HEK293T (cell line): ENCODE results near the gene CLTA.

Experiments used
- CTCF ChIA-PET: fragments of 350-600 bp; formaldehyde crosslinking; extraction: SDS; loops from one replicate; lab custom pipeline; 2021; ENCODE audit warnings: antibody characterized with exemption, inconsistent platforms; lab: Yijun Ruan, JAX
- POLR2A ChIA-PET: fragments of 350-600 bp; formaldehyde crosslinking; extraction: SDS; loops from one replicate; lab custom pipeline; 2020; ENCODE audit warnings: antibody characterized with exemption, inconsistent platforms; lab: Yijun Ruan, JAX
- DNase-seq: peaks from one replicate; pipeline ENCODE4 v3.0.0; 2012; ENCODE audit warnings: mixed read lengths; ENCODE audit errors: extremely low spot score
- ARNT ChIP-seq: fragments of 450-650 bp; IDR thresholded peaks from 2 replicates; pipeline ENCODE4 v1.6.1; 2017; ENCODE audit warnings: mild to moderate bottlenecking
- BHLHE40 ChIP-seq: fragments of 450-650 bp; IDR thresholded peaks from 2 replicates; pipeline ENCODE4 v1.6.1; 2016; ENCODE audit warnings: mild to moderate bottlenecking, moderate library complexity, borderline replicate concordance
- CTBP1 ChIP-seq: fragments of 450-650 bp; IDR thresholded peaks from 2 replicates; pipeline ENCODE4 v1.6.1; 2016; ENCODE audit warnings: borderline replicate concordance
- ELF4 ChIP-seq: fragments of 450-650 bp; IDR thresholded peaks from 2 replicates; pipeline ENCODE4 v1.6.1; 2017; ENCODE audit warnings: antibody characterized with exemption
- FOXA1 ChIP-seq: fragments of 450-650 bp; IDR thresholded peaks from 2 replicates; pipeline ENCODE4 v1.6.1; 2016; ENCODE audit warnings: mild to moderate bottlenecking
- FOXK2 ChIP-seq: fragments of 450-650 bp; IDR thresholded peaks from 2 replicates; pipeline ENCODE4 v1.6.1; 2016; ENCODE audit warnings: mild to moderate bottlenecking
- FOXM1 ChIP-seq: fragments of 450-650 bp; IDR thresholded peaks from 2 replicates; pipeline ENCODE4 v1.6.1; 2017; ENCODE audit warnings: mild to moderate bottlenecking, borderline replicate concordance
- HDGF ChIP-seq: fragments of 450-650 bp; IDR thresholded peaks from 2 replicates; pipeline ENCODE4 v1.6.1; 2017; ENCODE audit warnings: antibody characterized with exemption, borderline replicate concordance
- L3MBTL2 ChIP-seq: fragments of 450-650 bp; conservative IDR thresholded peaks from 2 replicates; pipeline ENCODE4 v1.6.1; 2016; ENCODE audit warnings: mild to moderate bottlenecking
- LEF1 ChIP-seq: fragments of 450-650 bp; IDR thresholded peaks from 2 replicates; pipeline ENCODE4 v1.6.1; 2017; ENCODE audit warnings: mild to moderate bottlenecking, borderline replicate concordance
- NFRKB ChIP-seq: fragments of 450-650 bp; IDR thresholded peaks from 2 replicates; pipeline ENCODE4 v1.6.1; 2016; ENCODE audit warnings: mild to moderate bottlenecking, moderate library complexity
- SP1 ChIP-seq: fragments of 450-650 bp; IDR thresholded peaks from 2 replicates; pipeline ENCODE4 v1.6.1; 2017
- SUZ12 ChIP-seq: fragments of 450-650 bp; IDR thresholded peaks from 2 replicates; pipeline ENCODE4 v1.6.1; 2016; ENCODE audit warnings: mild to moderate bottlenecking
- TARDBP ChIP-seq: fragments of 450-650 bp; IDR thresholded peaks from 2 replicates; pipeline ENCODE4 v1.6.1; 2016
- ZNF384 ChIP-seq: fragments of 450-650 bp; IDR thresholded peaks from 2 replicates; pipeline ENCODE4 v1.6.1; 2016
- TF ChIP-seq, protein P1 (sequence below): fragments of 450-650 bp; IDR thresholded peaks from 2 replicates; pipeline ENCODE4 v1.6.1; 2016

The CLTA gene

DNA sequence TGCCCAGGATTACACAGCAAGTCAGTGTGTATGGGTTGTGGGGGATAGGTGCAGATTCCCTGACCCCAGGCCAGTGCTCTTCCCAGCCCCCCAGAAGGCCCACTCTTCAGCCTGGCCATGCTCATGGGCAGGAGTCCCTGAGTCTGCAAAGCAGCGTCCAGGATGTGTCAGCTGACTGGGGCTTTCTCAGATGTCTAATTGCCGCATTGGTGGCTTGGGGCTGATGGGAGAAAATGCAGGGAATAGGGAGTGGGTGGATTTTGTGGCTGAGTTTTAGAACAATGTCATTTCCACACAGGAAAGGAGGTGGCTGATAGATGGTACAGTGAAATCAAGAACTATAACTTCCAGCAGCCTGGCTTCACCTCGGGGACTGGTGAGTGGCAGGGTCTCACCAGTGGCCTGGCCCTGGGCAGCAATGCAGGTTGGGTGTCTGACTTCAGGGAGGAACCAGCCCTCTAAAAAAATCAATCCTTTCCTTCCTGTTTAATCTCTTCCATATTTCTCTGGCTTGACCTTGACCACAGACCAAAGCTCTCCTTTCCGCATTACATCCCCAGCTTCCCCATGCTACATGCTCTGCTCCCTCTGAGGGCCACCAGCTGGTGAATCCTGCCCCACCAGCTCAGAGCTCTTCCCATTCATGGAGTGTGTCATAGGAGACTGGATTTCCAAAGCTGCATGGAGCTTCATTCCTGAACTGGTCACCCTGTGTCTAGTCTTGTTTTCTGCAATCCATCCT, 40.0 kb upstream of the CLTA start:
- no peak for DNase-seq
- CTCF ChIA-PET, result interaction anchor here (0.8 kb wide), 1 partner anchor 14 kb away, joined by 3 read pairs; the partner anchor contains the start of gene GLIPR2
- POLR2A ChIA-PET, result no interaction called here

DNA sequence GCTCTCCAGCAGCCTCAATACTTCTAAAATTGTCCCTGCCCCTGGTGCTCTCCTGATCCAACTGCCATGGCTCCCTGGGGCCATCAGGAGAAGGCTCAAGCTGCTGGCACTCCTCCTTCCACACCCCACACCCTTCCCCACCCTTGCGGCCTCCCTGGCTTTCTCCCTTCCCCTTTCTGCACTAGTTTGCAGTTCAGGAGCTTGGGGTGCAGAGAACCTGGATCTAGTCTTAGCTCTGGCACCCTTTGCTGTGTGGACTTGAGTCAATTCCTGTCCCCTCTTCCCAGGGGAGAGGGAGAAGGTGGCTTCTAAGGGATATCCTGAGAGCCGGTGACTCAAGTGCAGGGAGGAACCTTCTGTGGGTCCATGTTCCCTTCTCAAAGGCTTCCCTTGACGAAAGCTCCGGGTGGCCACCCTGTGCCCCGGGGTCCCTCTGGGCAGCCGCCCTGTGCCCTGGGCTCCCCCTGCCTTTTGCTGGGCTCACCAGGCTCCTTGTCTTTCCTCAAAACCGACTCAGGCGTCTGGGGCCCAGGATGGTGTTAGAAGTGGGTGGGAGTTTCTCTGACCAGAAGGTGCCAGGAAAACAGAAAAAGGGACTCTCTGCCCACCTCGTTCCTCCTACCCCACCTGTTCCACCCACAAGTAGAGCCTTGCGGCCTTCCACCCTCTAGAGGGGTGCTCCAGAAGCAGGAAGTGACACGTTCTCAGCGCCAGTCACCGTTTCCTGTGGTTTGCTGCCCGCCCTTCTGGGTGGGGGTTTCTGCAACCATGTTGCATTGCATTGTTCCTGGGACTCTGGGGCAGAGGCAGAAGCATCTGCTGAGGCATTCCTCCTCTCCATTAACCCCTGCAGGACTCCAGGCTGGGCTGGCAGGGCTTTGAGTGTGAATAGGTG, 39.2 kb upstream of the CLTA start:
- POLR2A ChIA-PET, result no interaction called here
- DNase-seq, result no peak
- CTCF ChIA-PET, result interaction anchor here (0.8 kb wide), 1 partner anchor 15 kb away, joined by 3 read pairs; the partner anchor contains the start of gene GLIPR2
- no peak for TF ChIP-seq BHLHE40
- no peak for TF ChIP-seq SP1
- no peak for TF ChIP-seq ARNT
- TF ChIP-seq L3MBTL2, result no peak
- TF ChIP-seq, protein P1, sequence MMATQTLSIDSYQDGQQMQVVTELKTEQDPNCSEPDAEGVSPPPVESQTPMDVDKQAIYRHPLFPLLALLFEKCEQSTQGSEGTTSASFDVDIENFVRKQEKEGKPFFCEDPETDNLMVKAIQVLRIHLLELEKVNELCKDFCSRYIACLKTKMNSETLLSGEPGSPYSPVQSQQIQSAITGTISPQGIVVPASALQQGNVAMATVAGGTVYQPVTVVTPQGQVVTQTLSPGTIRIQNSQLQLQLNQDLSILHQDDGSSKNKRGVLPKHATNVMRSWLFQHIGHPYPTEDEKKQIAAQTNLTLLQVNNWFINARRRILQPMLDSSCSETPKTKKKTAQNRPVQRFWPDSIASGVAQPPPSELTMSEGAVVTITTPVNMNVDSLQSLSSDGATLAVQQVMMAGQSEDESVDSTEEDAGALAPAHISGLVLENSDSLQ, result no peak
- no peak for TF ChIP-seq FOXK2
- no peak for TF ChIP-seq HDGF
- no peak for TF ChIP-seq NFRKB
- TF ChIP-seq LEF1, result no peak

More for the DNA sequence above, 40.0 kb upstream of the CLTA start:
- no peak for TF ChIP-seq CTBP1
- TF ChIP-seq FOXM1, result no peak
- no peak for TF ChIP-seq ELF4
- TF ChIP-seq SP1, result no peak
- TF ChIP-seq FOXA1, result no peak
- no peak for TF ChIP-seq NFRKB
- TF ChIP-seq ARNT, result no peak
- TF ChIP-seq, protein P1, result no peak
- TF ChIP-seq SUZ12, result no peak
- no peak for TF ChIP-seq FOXK2
- TF ChIP-seq L3MBTL2, result no peak
- no peak for TF ChIP-seq TARDBP
- TF ChIP-seq BHLHE40, result no peak
- no peak for TF ChIP-seq LEF1
- TF ChIP-seq ZNF384, result no peak

DNA sequence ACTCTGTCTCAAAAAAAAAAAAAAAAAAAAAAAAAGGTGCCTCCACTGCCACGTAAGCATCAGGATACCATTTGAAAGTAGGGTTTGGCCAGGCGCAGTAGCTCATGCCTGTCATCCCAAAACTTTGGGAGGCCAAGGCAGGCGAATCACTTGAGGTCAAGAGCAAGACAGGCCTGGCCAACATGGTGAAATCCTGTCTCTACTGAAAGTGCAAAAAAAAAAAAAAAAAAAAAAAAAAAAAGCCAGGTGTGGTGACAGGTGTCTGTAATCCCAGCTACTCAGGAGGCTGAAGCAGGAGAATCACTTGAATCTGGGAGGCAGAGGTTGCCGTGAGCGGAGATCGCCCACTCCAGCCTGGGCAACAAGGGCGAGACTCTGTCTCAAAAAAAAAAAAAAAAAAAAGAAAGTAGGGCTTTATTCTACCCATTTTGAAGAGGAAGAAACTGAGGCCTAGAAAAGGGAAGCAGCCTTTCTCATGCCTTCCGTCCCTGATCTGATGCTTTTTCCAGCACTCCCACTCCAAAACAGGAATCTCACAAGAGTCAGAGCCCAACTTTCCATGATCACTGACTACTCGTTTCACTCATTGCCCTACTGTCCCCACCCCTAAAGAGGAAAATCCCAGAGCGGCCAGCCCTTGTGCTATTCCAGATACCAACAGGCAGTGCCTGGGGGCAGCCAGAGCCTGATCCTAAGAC, 37.8 kb upstream of the CLTA start:
- no peak for DNase-seq
- ChIA-PET POLR2A (no interaction called here), CTCF (no interaction called here)
- TF ChIP-seq ZNF384 (no peak), L3MBTL2 (no peak), ARNT (no peak), FOXM1 (no peak), SP1 (no peak), TARDBP (no peak), SUZ12 (no peak), FOXA1 (no peak), NFRKB (no peak), FOXK2 (no peak), LEF1 (no peak), ELF4 (no peak)
- TF ChIP-seq, protein P1, result no peak

DNA sequence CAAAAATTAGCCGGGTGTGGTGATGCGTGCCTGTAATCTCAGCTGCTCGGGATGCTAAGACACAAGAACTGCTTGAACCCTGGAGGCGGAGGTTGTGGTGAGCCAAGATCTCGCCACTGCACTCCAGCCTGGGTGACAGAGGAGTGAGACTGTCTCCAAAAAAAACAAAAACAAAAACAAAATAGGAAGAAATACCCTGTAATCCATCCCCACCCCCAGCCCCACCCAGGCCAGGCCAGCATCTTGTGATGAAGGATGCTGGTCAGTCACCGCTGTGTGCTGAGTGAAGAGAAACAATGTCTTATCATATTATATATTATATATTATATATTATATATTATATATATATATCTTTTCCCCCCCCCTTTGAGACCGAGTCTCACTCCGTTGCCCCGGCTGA, 37.0 kb upstream of the CLTA start:
- TF ChIP-seq HDGF (no peak), LEF1 (no peak), FOXK2 (no peak), TARDBP (no peak), SUZ12 (no peak), ZNF384 (no peak), NFRKB (no peak), SP1 (no peak), BHLHE40 (no peak), FOXM1 (no peak), FOXA1 (no peak), CTBP1 (no peak), ELF4 (no peak), ARNT (no peak), L3MBTL2 (no peak)
- TF ChIP-seq, protein P1, result no peak
- DNase-seq, result no peak
- ChIA-PET CTCF (no interaction called here), POLR2A (no interaction called here)
